HG03280 (cell line): ENCODE data around the gene LAIR1.

ENCODE experiments used
- ATAC-seq: cut with Tn5 transposase; IDR thresholded peaks from one replicate; pipeline ENCODE4 v1.9.1; 2021; ENCODE audit warnings: mild to moderate bottlenecking, moderate library complexity; ENCODE audit not compliant: unreplicated experiment

Gene LAIR1

GRCh38 chr19:54319892-54320670 lies 44.6 kb downstream of the LAIR1 start:
- no peak for ATAC-seq

DNA sequence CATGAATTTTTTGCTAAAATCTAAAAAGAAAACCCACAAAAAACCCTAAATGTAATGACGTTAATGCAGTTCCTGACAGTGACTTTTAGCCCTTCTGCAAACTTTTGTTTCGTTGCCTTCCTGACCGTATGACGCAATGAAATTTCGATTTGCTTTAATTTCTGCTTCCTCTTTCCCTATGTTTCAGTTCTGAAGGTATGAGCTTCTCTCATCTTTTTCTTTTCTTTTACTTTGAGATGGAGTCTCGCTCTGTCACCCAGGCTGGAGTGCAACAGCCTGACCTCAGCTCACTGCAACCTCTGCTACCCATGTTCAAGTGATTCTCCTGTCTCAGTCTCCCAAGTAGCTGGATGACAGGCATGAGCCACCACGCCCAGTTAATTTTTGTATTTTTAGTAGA lies 45.7 kb downstream of the LAIR1 start:
- no peak for ATAC-seq

DNA sequence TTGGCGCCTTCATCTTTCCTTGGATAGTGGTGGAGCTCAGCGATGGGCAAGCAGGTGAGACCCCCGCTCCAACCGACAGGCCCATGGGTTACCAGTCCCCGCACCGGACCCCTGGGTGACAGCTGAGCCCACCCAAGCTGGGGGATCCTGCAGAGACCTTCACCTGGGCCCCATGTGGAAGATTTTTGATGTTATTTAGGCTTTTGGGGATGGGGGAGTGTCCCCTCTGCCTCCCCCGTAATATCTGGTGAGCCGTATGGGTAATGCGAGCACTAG lies 46.8 kb downstream of the LAIR1 start:
- no peak for ATAC-seq

DNA sequence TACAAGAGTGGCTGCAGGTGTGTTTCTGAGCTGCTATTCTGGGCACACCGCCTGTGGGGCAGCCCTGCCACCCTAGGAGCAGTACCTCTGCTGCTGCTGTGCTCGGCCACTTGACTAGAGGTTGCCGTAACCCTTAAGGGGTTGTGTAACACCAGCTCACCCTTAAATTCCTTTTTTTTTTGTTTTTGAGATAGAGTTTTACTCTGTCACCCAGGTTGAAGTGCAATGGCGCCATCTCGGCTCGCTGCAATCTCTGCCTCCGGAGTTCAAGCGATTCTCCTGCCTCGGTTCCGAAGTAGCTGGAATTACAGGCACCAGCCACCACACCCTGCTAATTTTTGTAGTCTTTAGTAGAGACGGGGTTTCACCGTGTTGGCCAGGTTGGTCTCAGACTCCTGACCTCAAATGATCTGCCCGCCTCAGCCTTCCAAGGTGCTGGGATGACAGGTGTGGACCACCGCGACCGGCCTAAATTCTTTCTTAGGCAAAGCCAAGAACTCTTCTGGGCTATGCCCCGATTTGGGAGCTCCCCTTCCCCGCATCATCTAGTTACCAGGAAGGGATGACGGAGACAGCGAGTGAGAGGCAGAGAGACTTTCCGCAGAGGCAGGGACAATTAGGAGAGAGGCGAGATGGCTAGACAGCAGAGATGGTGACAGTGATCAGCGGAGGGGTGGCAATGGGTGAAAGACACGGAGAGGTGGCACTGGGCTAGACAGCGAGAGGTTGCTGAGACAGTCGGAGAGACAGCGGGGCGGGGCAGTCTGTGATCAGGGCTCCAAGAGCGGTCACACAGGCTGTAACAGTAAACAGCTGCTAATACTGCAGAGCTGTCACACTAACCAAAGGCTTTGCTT lies 47.4 kb downstream of the LAIR1 start:
- no peak for ATAC-seq

- ATAC-seq, result no peak
Observed at GRCh38 chr19:54316746-54317107, 48.0 kb downstream of the LAIR1 start.

GRCh38 chr19:54315956-54316355 lies 48.8 kb downstream of the LAIR1 start:
- ATAC-seq, result no peak

GRCh38 chr19:54312436-54313377 lies 52.0 kb downstream of the LAIR1 start, which contains the start of gene LILRA5:
TSS of gene LILRA5 (minus strand) at chr19:54313166. CDS start at chr19:54313019, 147 bp downstream.
- no peak for ATAC-seq

DNA sequence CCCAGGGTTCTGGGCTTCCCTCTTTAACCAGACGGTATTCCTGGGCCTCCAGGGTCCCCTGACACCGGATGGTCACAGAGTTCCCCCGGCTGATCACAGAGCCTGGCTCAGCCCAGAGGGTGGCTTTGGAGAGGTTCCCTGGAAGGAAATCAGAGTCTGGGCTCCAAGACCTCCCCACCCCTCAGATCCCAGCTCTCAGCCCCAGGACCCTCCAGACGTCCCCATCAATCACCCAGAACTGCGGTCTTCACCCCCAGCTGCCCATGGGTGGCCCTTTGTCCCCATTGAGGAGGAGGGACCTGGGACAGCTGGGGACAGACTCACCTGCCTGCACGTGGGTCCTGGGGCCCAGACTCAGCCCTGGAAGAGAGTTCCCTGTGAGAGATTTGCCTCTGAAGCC lies 52.7 kb downstream of the LAIR1 start:
- ATAC-seq, result no peak

- ATAC-seq, result no peak
Observed at GRCh38 chr19:54311486-54311885, 53.2 kb downstream of the LAIR1 start.

GRCh38 chr19:54310543-54310942 lies 54.2 kb downstream of the LAIR1 start:
- ATAC-seq, result no peak

- ATAC-seq, result no peak
Observed at GRCh38 chr19:54309811-54310210, 54.9 kb downstream of the LAIR1 start.

DNA sequence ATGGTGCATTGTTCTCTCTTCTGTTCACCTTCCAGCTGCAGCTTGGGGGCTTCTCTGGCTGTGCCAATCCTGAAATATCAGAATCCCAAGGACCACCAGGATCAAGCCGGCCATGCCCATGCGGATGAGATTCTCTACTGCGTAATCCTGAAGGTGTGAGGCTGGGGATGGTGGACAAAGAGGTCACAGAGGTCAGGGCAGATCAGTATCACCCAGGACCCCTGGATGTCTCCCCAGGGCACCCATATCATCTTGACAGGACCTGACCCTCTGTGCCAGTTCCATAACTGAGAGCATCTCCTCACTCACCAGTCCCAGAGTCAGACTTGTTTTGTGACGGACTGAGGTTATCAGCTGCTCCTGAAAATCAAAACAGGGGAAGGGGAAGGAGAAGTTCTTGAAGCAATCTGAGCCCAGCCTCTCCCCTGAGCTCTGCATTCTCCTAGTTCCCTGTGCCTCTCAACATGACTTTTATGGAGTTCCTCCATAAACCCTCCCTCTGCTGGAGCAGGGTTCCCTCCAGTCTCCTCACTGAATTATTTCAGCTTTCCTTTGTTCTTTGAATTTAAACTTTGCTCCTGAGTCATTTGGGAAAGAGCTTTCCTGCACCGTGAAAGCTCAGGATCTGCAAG lies 57.2 kb downstream of the LAIR1 start:
- no peak for ATAC-seq

DNA sequence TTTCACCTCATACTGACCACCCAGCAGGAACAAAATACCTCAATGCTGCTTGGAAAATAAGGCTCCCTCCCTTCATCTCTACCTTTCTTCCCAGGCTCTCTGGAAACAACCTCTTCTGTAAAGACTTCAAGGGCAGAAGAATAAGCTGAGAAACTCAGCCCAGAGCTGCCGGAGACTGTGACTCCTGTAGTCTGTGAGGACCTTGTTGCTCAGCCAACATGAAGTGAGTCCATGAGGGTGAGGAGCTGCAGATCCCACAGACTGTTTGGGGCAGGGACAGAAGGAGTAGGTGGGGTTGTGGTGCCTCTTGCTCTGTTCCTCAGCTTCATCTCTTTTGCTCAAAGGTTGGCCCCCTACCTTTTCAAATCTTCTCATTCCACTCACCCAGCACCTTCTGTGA lies 59.6 kb downstream of the LAIR1 start:
- ATAC-seq, result no peak

DNA sequence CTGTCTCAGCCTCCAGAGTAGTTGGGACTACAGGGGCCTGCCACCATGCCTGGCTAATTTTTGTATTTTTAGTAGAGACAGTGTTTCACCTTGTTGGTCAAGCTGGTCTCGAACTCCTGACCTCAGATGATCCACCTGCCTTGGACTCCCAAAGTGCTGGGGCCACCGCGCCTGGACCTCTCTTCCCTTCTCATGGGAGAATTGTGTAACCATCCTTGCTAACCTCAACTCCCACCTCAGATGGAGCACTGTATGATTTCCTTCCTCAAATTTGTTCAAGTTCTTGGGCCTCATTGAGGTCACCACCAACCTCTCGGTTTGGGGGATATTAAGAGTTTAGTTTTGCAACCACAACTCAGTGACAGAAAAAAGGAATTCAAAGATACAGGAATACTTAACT lies 62.5 kb downstream of the LAIR1 start:
- no peak for ATAC-seq
